Activated T-helper 9 cell treated with anti-CD3 and anti-CD28 coated beads, Interleukin-2, amount 50 U/mL, for 16 hours (primary cell): ENCODE results near the gene ATP13A3.

Source experiments
- DNase-seq: peaks from one replicate; pipeline ENCODE4 v3.0.0-alpha.2; 2020; ENCODE audit warnings: low read depth

ATP13A3 gene

DNA sequence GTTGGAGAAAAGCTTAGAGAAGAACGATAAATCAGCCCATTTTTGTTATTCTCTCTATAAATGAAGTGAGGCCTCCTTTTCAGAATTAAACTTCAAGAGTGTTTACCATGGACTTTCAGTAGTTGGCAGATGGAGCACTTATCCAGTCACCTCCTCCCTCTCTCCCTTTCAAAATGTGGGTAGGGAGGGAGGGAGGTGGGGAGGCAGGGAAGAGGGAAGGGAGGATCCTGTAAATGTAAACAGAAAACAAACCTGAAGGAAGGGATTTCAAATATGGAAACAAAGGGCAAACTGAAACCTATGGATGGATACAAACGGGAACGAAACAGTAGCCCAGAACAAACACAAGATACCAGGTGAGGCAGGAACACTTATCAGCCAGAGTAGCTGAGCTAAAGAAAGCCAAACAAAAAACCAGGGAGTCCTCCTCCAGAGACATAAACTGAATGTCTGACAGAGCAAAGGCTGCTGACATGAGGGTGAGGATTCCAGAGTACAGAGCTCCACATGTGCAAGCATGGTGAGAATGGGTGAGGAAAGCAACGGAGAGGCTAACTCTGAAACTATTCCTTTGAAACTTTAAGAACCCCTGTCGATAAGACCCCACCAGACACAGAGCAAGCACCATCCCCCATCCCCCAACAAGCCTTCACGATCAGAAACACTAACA is 46.8 kb downstream of the ATP13A3 start:
- no peak for DNase-seq

- no peak for DNase-seq
These were observed 52.3 kb downstream of the ATP13A3 start for GRCh38 chr3:194434503-194434902.

DNA sequence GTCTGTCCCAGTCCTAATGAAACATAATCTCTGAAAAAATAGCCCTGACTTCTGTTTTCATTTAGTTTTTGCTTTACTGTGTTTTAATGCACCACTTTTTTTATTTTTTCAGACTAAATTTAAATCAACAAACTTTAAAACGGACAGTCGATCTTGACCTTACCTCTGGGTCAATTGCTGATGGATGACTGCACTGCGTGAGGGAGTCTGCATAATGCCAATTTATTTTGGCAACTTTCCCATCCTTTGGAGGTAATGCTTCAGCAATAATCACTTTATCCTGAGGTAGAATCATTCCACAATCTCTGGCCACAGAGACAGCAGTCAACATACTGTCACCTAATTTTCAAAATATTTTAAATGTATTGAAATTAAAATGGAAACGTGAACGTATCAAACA is 55.2 kb downstream of the ATP13A3 start:
- no peak for DNase-seq

- no peak for DNase-seq
These were observed 61.4 kb downstream of the ATP13A3 start for GRCh38 chr3:194425399-194425798.

DNA sequence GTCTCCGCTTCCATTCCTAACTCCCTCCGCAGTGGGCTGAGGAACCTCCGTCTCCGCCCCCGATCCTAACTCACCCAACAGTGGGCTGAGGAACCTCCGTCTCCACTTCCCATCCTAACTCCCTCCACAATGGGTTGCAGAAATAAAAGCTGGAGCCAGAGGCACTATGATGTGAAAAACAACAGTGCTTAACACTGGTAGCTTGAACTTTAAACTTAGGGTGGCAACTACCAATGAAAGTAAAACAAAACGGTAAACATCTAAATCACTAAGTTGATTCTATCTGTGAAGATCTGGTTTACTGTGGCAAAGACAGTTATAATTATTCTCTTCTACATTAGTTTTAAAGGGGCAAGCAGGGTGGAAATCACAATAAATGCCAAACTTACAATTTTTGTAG is 61.8 kb downstream of the ATP13A3 start:
- no peak for DNase-seq

DNA sequence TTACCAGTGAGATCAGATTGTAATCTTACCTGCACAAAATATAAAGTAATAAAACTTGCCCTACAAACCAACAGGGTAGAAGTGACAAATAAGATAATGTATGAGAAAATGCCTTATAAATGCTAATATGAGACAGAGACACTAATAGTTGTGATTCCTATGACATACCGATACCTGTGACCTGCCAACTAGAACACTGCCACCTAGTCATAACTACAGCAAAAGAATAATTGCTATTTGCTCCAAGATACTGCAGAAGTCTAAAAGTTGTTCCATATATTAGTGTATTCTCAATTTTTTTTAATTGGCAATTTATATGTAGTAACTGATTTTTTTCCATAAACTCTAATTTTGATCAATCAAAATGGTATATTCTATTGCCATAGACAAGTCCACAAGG is 62.4 kb downstream of the ATP13A3 start:
- no peak for DNase-seq

DNA sequence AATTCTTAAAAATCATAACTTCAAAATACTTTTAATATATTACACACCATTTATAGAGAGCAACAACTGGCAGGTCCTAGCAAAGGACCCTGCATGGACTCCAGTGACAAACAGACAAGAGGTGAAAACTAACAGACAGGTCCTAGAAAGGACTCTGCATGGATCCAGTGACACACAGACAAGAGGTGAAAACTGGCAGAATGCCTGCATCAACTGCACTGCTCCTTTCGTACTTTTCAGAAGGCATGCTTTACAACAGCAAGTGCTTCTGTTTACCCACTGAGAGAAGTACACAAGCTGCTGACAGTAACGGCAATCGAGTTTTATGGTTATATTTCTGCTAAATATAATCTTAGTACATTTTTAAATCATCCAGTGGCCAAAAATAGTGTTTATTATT is 63.5 kb downstream of the ATP13A3 start:
- DNase-seq = no peak

DNA sequence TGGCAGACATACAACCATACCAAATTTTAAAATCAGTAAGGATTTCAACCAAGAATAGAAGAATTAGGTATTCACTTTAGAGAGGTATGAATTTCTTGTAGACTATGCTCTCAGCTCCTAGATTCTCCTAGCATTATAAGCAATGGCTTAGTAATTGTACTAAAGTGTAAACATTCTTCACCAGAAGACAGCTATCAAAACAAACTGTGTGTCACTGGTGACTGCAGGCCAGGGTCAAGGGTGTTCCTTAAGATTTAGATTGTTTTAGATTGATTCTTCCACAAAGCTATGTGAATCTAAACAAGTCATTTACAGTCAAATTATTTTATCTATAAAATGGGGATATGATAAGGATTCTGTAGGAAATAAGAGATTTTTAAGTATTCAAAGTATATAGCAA is 64.6 kb downstream of the ATP13A3 start:
- no peak for DNase-seq

DNA sequence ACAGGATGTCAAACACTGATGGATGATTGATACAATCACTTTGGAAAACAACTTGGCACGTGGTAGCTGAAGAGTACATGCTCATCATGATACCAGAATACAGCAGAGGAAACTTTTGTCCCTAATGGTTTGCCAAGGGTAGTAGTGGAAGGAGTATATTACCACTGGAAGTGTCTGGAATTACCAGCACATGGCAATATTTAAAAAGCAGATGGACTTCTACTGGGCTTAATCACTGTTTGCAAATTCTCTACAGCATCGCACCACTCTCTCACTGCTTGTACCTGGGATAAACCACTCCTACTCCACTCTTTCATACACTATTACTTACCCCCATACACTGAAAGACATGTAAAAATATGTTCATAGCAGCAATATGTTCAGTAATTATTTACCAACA is 68.1 kb downstream of the ATP13A3 start:
- no peak for DNase-seq

DNA sequence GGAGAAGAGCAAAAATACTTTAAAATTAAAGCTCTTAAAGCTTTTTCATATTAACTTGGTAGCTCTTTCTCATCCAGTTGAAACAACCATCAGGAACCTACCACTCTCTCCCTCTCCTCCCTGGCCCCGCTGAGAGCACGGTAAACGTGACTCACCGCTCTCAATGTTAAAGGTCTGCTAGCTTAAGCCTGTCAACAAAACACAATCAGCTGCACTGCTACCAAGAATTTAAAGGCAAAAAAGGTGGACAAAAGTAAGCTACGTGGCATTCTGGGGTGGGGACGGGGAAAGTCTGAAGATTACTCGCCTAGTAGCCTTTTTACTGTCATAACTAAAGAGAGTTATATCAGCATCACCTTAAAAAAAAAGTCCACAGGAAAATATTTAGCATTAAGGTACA is 79.4 kb downstream of the ATP13A3 start:
- DNase-seq = no peak

DNA sequence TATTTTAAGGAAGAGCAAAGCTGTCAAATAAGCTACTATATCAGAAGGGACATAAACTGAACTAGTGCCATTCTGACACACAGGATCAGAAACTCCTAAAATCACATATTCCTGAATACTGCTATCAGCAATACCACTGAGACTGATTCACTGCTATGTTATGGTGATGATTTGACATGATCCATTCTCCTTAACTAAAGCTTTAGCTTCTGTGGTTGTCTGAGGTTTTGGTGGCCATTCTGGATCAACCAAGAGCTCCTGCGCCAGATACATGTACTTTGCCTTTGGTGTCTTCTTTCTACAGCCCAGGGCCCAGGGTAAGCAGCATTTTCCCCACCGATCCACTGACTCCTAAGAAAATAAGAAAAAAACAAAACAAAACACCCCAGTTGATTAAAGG is 81.0 kb downstream of the ATP13A3 start:
- DNase-seq = no peak

DNA sequence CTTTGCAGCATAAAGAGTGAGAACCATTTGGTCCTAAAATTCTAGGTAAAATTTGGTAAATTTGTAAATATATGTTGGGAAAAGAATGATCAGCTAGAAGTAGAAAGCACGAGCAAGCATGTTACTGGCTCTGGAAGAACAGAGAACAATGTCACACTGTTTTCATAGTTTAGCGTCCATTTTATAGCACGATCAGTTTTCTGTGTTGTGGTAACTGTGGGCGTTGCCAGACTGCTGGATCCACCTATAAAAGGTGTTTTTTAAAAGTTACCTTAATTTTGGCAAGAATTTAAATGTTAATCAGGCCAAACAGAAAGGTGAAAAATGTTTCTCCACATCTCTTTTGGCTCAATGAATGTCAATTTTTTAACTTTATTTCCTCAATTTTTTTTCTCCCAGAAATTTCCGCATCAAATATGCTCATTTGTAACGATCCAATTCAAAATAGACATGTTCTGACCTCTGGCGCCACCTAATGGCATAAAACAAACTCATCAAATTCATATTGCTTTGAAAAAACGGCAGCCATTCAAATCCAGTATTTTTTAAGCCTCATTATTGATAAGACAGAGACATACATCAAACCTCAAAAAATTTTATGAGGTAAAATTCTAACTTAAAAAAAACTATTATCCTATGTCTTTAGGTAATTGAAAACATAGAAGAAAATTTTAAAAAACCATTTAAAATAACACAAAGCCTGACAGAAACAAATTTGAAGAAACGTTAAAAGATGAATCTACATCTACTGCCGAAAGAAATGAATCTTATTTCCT is 82.2 kb downstream of the ATP13A3 start:
- no peak for DNase-seq

DNA sequence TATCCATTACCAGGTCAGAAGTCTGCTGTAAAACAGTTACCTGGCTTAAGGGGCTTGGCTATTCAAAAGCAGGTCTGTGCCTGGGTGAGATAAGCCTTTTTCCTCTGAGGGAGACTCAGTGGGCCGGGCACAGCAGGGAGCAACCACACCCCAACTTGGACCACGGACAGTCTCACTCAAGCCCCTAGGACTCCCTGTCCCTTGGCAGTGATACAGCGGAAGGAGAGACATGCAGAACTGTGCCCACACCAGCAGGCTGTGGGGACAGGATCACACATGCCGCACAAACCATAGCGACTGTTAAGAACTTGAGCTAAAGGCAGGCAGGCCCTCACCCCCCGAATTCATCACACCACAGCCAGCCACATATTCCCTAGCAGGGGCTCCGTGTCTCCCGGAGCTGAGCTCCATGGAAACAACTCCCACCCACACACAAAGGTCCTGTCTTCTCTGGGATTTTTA is 84.9 kb downstream of the ATP13A3 start:
- no peak for DNase-seq

DNA sequence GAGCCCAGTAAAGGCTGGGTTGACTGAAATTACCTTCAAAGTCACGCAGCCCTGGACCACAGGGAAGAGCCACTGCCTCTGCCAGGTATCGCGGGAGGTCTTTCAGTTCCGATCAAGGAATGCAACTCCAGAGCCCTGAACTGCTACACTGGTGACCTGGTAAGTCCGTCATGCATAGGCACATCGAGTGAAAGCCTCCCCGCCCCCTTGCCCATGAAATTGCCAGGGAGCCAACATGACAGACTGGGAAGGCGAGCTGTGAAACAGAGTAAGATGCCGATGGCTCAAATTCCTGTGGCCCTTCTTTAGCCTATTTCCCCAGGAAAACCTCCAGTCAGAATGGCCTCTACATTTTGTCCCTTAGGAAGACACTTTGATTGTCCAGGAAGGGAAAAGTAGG is 85.5 kb downstream of the ATP13A3 start:
- DNase-seq = no peak

DNA sequence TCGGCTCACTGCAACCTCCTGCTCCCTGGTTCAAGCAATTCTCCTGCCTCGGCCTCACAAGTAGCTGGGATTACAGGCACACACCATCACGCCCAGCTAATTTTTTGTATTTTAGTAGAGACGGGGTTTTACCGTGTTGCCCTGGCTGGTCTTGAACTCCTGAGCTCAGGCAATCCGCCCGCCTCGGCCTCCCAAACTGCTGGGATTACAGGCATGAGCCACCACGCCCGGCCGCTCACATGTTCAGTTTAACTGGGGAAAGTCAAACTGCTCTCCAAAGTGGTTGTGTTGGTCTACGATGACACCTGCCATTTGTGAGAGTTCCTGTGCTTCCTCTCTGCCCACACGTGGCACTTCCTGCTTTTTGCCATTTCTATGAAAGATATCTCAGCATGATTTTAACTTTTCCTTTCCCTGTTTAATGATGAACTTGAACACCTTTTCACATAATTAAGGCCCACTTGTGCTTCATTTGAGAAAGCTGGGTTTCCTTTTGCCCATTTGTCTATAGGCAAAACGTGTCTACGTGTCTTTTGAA is 86.9 kb downstream of the ATP13A3 start:
- DNase-seq = no peak

DNA sequence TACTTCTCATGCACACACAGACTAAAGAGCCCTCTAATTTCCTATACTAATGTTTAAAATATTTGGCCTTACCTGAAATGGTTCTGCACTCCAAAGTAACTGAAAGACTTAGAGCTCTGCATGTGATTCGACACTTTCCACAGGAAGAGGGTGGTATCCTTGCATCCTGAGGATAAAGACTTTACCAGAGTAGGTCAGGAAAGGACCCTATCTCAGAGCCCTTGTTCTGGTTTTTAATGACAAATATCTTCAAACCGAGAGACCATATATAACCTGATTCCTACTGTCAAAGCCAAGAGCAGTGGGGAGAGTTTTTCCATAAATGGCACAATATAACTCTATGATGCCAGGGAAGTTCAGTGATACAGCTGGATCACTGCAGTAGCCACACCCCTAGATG is 87.6 kb downstream of the ATP13A3 start, which contains the start of gene GP5:
Gene GP5 (minus strand): TSS at position 101 of the 400 bp plus-strand sequence. CDS start 984 bp downstream, outside the sequence.
- DNase-seq = no peak

- no peak for DNase-seq
These were observed 89.0 kb downstream of the ATP13A3 start for GRCh38 chr3:194397757-194398312.

DNA sequence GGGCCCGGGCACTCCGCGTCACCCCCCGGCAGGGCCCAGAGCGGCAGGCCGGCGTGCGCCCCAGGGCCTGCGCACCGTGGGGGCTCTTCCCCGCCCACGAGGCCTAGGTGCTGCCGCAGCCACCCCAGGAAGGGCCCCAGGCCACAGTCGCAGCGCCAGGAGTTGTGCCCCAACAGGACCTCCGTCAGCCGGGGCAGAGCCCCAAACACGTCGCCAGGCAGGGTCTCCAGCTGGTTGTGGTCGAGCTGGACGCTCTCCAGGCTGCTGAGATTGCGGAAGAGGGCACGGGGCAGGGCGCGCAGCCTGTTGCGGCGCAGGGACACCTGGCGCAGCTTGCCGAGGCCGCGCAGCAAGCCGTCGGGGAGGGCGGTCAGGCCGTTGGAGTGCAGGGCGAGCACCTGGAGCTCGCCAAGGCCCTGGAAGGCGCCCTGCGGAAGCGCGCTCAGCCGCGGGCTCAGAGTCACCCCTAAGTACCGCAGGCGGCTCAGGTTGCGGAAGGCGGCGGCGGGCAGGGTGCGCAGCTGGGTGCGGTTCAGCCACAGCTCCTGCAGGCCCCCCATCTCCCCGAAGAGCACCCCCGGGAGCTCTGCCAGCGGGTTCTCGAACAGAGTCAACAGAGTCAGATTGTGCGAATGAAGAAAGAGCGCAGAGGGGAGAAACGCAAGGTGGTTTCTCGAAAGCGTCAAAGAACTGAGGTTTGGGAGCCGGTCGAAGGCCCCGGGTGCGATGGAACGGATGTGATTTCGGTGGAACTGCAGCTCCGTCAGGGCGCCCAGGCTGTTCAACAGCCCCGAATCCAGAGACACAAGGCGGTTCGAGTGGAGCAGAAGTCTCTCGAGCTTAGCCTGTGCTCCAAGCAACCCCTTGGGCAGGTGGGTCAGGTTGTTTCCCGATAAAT is 89.7 kb downstream of the ATP13A3 start:
- no peak for DNase-seq

GRCh38 chr3:194396539-194396858 is 90.3 kb downstream of the ATP13A3 start:
- DNase-seq = no peak

DNA sequence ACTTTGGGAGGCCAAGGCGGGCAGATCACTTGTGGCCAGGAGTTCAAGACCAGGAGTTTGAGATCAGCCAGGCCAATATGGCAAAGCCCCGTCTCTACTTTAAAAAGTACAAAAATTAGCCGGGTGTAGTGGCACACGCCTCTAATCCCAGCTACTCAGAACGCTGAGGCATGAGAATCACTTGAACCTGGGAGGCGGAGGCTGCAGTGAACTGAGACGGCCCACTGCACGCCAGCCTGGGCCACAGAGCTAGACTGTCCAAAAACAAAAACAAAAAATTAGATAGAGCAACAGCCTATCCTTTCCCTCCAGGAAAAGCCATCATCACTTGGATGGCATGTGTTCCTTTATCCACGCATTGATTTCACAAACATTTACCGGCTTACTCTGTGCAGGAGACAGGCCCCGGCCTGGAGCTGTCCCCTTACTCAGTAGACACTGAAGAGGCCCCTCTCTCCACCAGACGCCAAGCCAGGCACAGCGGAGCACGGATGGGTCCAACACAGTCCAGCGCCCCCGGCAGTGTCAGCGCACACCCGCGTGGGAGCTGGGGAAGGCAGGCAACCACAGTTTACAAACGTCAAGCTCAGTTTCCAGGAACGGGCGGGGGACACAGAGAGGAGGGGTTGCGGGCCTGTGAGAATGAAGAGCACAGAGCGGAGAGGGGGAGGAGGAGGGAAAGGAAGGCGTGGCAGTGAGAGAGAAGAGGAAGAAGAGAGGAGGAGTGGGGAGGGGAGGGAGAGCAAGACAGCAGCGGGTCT is 90.8 kb downstream of the ATP13A3 start:
- DNase-seq = peak; percentile 25

DNA sequence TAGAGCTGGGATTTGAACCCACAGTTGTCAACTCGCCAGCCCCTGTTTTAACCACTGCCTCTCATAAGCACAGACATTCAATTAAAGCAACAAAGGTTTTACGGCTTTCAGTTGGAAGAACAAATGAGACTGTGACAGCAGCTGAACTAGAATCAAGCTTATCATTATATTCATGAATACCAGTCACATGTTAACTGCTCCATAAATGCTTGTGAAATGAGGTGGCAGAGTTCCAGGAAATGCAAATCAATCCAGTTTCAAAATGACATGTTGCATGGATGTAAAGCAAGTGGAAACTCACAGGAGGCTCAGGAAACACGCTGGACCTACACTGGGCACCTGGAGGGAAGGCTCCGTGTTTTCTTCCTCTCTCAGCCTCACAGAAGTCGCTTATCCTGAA is 91.6 kb downstream of the ATP13A3 start:
- no peak for DNase-seq
